GM23248 (cell line): ENCODE data around the gene CIPC. TPM values are rescaled to one million over a fixed set of nuclear protein-coding genes. Genes with fewer than 3 reads are reported as not detected.

ENCODE experiments used
- DNase-seq: peaks from one replicate; pipeline ENCODE4 v3.0.0-alpha.2; 2015
- H2AFZ ChIP-seq: fragments of 200-600 bp; sonication (generic); 2 replicates; pipeline ENCODE4 v1.6.1; 2016; ENCODE audit warnings: antibody characterized with exemption
- H3F3A ChIP-seq: fragments of 200-600 bp; sonication (generic); 2 replicates; pipeline ENCODE4 v1.6.1; 2016; ENCODE audit warnings: mild to moderate bottlenecking, antibody characterized with exemption, mixed run types; ENCODE audit not compliant: insufficient read depth
- H3K27ac ChIP-seq: fragments of 200-600 bp; sonication (generic); 2 replicates; pipeline ENCODE4 v1.5.1; 2016; ENCODE audit warnings: mild to moderate bottlenecking
- H3K27me3 ChIP-seq: fragments of 200-600 bp; sonication (generic); replicated peaks from 2 replicates; pipeline ENCODE4 v1.6.1; 2016; ENCODE audit warnings: mild to moderate bottlenecking; ENCODE audit not compliant: insufficient read depth
- H3K36me3 ChIP-seq: fragments of 200-600 bp; sonication (generic); 2 replicates; pipeline ENCODE4 v1.6.1; 2016; ENCODE audit warnings: low read depth, mild to moderate bottlenecking
- H3K4me1 ChIP-seq: fragments of 200-600 bp; sonication (generic); 2 replicates; pipeline ENCODE4 v1.6.1; 2016; ENCODE audit warnings: mild to moderate bottlenecking; ENCODE audit not compliant: insufficient read depth
- H3K4me2 ChIP-seq: fragments of 200-600 bp; sonication (generic); one replicate; pipeline ENCODE4 v1.6.1; 2016; ENCODE audit warnings: mild to moderate bottlenecking; ENCODE audit not compliant: unreplicated experiment
- H3K4me3 ChIP-seq: fragments of 200-600 bp; sonication (generic); 2 replicates; pipeline ENCODE4 v1.5.1; 2016; ENCODE audit warnings: mild to moderate bottlenecking
- H3K79me2 ChIP-seq: fragments of 200-600 bp; sonication (generic); 2 replicates; pipeline ENCODE4 v1.6.1; 2016; ENCODE audit warnings: mild to moderate bottlenecking; ENCODE audit not compliant: insufficient read depth
- H3K9ac ChIP-seq: fragments of 200-600 bp; sonication (generic); 2 replicates; pipeline ENCODE4 v1.6.1; 2016; ENCODE audit warnings: mild to moderate bottlenecking
- H3K9me2 ChIP-seq: fragments of 200-600 bp; sonication (generic); 2 replicates; pipeline ENCODE4 v1.6.1; 2016; ENCODE audit warnings: mixed run types, mild to moderate bottlenecking, moderate library complexity; ENCODE audit not compliant: insufficient read depth
- H3K9me3 ChIP-seq: fragments of 200-600 bp; sonication (generic); one replicate; pipeline ENCODE4 v1.6.1; 2017; ENCODE audit warnings: low read depth
- H4K20me1 ChIP-seq: fragments of 200-600 bp; sonication (generic); 2 replicates; pipeline ENCODE4 v1.6.0; 2016; ENCODE audit not compliant: insufficient read depth
- EZH2 ChIP-seq: fragments of 200-600 bp; sonication (generic); IDR thresholded peaks from 2 replicates; pipeline ENCODE4 v1.6.1; 2018; ENCODE audit warnings: antibody characterized with exemption, mild to moderate bottlenecking; ENCODE audit not compliant: insufficient read depth, poor library complexity, severe bottlenecking
- EZH2phosphoT487 ChIP-seq: fragments of 200-600 bp; sonication (generic); IDR thresholded peaks from 2 replicates; pipeline ENCODE4 v1.6.1; 2018; ENCODE audit warnings: antibody characterized with exemption, moderate library complexity, mild to moderate bottlenecking, low read depth; ENCODE audit not compliant: insufficient read depth
- WGBS, 2 experiments: methylation state at CpG; one replicate each; pipeline ENCODE4 v1.1.6; 2015 to 2017; ENCODE audit warnings: low lambda C conversion rate in 2 of 2, low coverage in 1 of 2; ENCODE audit errors: missing lambda C conversion rate in 2 of 2; 5-methylcytosine and 5-hydroxymethylcytosine counted together
- in situ Hi-C: fragments of 300-500 bp; cut with MboI; formaldehyde crosslinking; loops from 2 replicates; pipeline ENCODE4 v1.15.0; 2020
- polyA plus RNA-seq: library from polyadenylated mRNA; unstranded; fragments of >200 nt; fragmentation: Nextera tagmentation; extraction: Ambion mirVana; gene quantifications from 2 replicates; pipeline ENCODE4 v1.2.1, GENCODE V29; 2016
- total RNA-seq: library from RNA; depleted of rRNA; stranded (reverse); fragments of >200 nt; shearing (Covaris generic); gene quantifications from 2 replicates; pipeline ENCODE4 v1.2.3, GENCODE V29; 2014

The CIPC gene
- total and polyA plus RNA-seq, 2 experiments from 2014 or later: 5.5 to 10.8 TPM

GRCh38 chr14:77084985-77085384, 13.1 kb upstream of the CIPC start:
- Histone ChIP-seq H3K4me1 (no peaks in the 10 kb centered on the region), H3K79me2 (no peaks in the 10 kb centered on the region), H3K9me2 (no peaks in the 10 kb centered on the region), H3K9me3 (no peaks in the 10 kb centered on the region), H3K4me3 (no peak overlapping the region), H3K27me3 (no peaks in the 10 kb centered on the region; the same call in 1 of the 2 replicates), H3K36me3 (no peaks in the 10 kb centered on the region), H3K27ac (no peak overlapping the region), H3K4me2 (no peak overlapping the region), H4K20me1 (no peaks in the 10 kb centered on the region), H3K9ac (no peak overlapping the region), H3F3A (no peaks in the 10 kb centered on the region), H2AFZ (no peak overlapping the region)
- 70 to 83% methylated on average over 5 of the region's 5 CpGs for WGBS, 2 experiments
- DNase-seq: no peak
- in situ Hi-C loops: loop anchor here (25.0 kb wide), 1 partner anchor 373 kb away; no protein-coding TSS in a partner anchor
- TF ChIP-seq EZH2phosphoT487 (no peak), EZH2 (no peak)

GRCh38 chr14:77085538-77085937, 12.5 kb upstream of the CIPC start:
- Histone ChIP-seq H3F3A (no peaks in the 10 kb centered on the region), H3K9me3 (no peaks in the 10 kb centered on the region), H3K36me3 (no peaks in the 10 kb centered on the region), H3K4me2 (no peak overlapping the region), H3K27me3 (no peaks in the 10 kb centered on the region; the same call in 1 of the 2 replicates), H3K79me2 (no peaks in the 10 kb centered on the region), H3K9ac (no peak overlapping the region), H2AFZ (no peak overlapping the region), H3K4me3 (no peak overlapping the region), H3K27ac (no peak overlapping the region), H3K9me2 (no peaks in the 10 kb centered on the region), H4K20me1 (no peaks in the 10 kb centered on the region), H3K4me1 (no peaks in the 10 kb centered on the region)
- WGBS, 2 experiments: 69 to 77% methylated on average over 4 of the region's 4 CpGs
- in situ Hi-C loops: loop anchor here (25.0 kb wide), 1 partner anchor 373 kb away; no protein-coding TSS in a partner anchor
- TF ChIP-seq EZH2 (no peak), EZH2phosphoT487 (no peak)
- DNase-seq: no peak

GRCh38 chr14:77086017-77086727, 11.9 kb upstream of the CIPC start:
- Histone ChIP-seq H3K9me3 (no peaks in the 10 kb centered on the region), H3K79me2 (no peaks in the 10 kb centered on the region), H3K9ac (no peak overlapping the region), H3K9me2 (no peaks in the 10 kb centered on the region), H3F3A (no peaks in the 10 kb centered on the region), H3K36me3 (no peaks in the 10 kb centered on the region), H3K27ac (no peak overlapping the region), H2AFZ (no peak overlapping the region), H3K4me1 (no peaks in the 10 kb centered on the region), H3K27me3 (no peaks in the 10 kb centered on the region; the same call in 1 of the 2 replicates), H3K4me3 (no peak overlapping the region), H4K20me1 (no peaks in the 10 kb centered on the region), H3K4me2 (no peak overlapping the region)
- TF ChIP-seq EZH2phosphoT487 (no peak), EZH2 (no peak)
- 91 to 96% methylated on average over 3 of the region's 3 CpGs for WGBS, 2 experiments
- peak; percentile 47 for DNase-seq
- in situ Hi-C loops: loop anchor here (25.0 kb wide), 1 partner anchor 374 kb away; no protein-coding TSS in a partner anchor

- in situ Hi-C loops: loop anchor here (25.0 kb wide), 1 partner anchor 375 kb away; no protein-coding TSS in a partner anchor
- Histone ChIP-seq H2AFZ (no peak overlapping the region), H3K9ac (no peak overlapping the region), H3K9me2 (no peaks in the 10 kb centered on the region), H3K9me3 (no peaks in the 10 kb centered on the region), H3K4me3 (no peak overlapping the region), H4K20me1 (no peaks in the 10 kb centered on the region), H3K4me2 (no peak overlapping the region), H3K27ac (no peak overlapping the region), H3K79me2 (no peaks in the 10 kb centered on the region), H3K36me3 (no peaks in the 10 kb centered on the region), H3K4me1 (no peaks in the 10 kb centered on the region), H3K27me3 (no peaks in the 10 kb centered on the region; the same call in 1 of the 2 replicates), H3F3A (no peaks in the 10 kb centered on the region)
- WGBS, 2 experiments: 85 to 92% methylated on average over 6 of the region's 6 CpGs
- no peak for DNase-seq
- no peak for TF ChIP-seq EZH2
- no peak for TF ChIP-seq EZH2phosphoT487
These were observed 11.1 kb upstream of the CIPC start for GRCh38 chr14:77086951-77087350.
